GM19452 (cell line): ENCODE results near the gene CACNA1B.
A peak's percentile ranks its signal among the peaks of the same experiment; 100 is the strongest.
"Not testable (repeated sequence)": the region's sequence is repeated elsewhere in the genome, so short reads cannot be mapped to it uniquely, and the experiment has no call there.

Experiments used
- ATAC-seq: cut with Tn5 transposase; IDR thresholded peaks from one replicate; pipeline ENCODE4 v1.9.1; 2021; ENCODE audit not compliant: unreplicated experiment

The CACNA1B gene

GRCh38 chr9:138126090-138126857 lies 248.7 kb downstream of the CACNA1B start:
- peak; percentile 90 for ATAC-seq

- ATAC-seq, result not testable (repeated sequence)
Observed at GRCh38 chr9:138126858-138127584, 249.4 kb downstream of the CACNA1B start.

GRCh38 chr9:138128027-138128426 lies 250.4 kb downstream of the CACNA1B start:
- ATAC-seq, result not testable (repeated sequence)

GRCh38 chr9:138129318-138129717 lies 251.7 kb downstream of the CACNA1B start:
- not testable (repeated sequence) for ATAC-seq

- not testable (repeated sequence) for ATAC-seq
Observed at GRCh38 chr9:138132946-138133705, 255.5 kb downstream of the CACNA1B start.

GRCh38 chr9:138134581-138134980 lies 257.0 kb downstream of the CACNA1B start:
- not testable (repeated sequence) for ATAC-seq

GRCh38 chr9:138139096-138139495 lies 261.5 kb downstream of the CACNA1B start:
- ATAC-seq, result not testable (repeated sequence)

GRCh38 chr9:138140980-138141379 lies 263.4 kb downstream of the CACNA1B start:
- ATAC-seq, result not testable (repeated sequence)

GRCh38 chr9:138142528-138143244 lies 265.1 kb downstream of the CACNA1B start:
- not testable (repeated sequence) for ATAC-seq

GRCh38 chr9:138143491-138143890 lies 265.9 kb downstream of the CACNA1B start:
- ATAC-seq, result not testable (repeated sequence)

GRCh38 chr9:138147556-138147955 lies 270.0 kb downstream of the CACNA1B start:
- ATAC-seq, result not testable (repeated sequence)

GRCh38 chr9:138149672-138150656 lies 272.4 kb downstream of the CACNA1B start:
- not testable (repeated sequence) for ATAC-seq

GRCh38 chr9:138155788-138156187 lies 278.2 kb downstream of the CACNA1B start:
- ATAC-seq, result not testable (repeated sequence)

- ATAC-seq, result not testable (repeated sequence)
Observed at GRCh38 chr9:138166793-138167192, 289.2 kb downstream of the CACNA1B start.
